GM18517 (cell line): ENCODE results near the gene KLHDC9.

Source experiments
- ATAC-seq: cut with Tn5 transposase; IDR thresholded peaks from one replicate; pipeline ENCODE4 v1.9.1; 2021; ENCODE audit warnings: mild to moderate bottlenecking, moderate library complexity; ENCODE audit not compliant: unreplicated experiment

The KLHDC9 gene

DNA sequence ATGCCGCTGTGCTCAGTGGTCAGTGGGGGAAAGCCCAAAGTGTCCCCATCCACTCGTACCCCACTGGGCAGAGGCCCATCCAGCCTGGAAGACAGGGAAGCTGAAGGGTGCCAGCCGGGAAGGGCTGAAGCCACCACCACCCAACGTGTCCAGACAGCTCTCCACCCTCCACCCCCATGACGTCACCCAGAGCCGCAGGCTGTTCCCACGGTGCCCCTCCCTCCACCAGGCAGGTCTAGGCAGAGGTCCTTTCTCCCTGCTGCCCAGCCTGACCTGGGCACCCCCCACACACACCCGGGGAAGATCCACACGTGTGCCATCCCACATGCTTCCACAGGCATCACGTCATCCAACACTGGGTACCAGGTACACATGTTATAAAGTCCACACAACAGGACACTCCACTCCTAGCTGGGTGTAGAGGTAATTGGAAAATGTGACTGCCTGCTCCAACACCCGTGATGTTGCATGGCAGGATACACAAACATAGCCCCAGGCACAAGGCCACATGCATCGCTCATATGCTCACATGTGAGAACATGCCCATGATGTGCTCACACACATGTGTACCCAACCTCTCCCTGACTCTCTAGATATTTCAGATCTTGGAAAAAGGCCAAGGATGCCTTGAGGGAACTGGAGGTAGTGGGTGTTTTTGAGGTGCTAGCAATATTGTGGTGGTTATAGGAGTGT lies 23.3 kb upstream of the KLHDC9 start:
- no peak for ATAC-seq

GRCh38 chr1:161076410-161076809 lies 21.8 kb upstream of the KLHDC9 start:
- ATAC-seq = no peak

GRCh38 chr1:161077426-161077825 lies 20.7 kb upstream of the KLHDC9 start:
- ATAC-seq = no peak

DNA sequence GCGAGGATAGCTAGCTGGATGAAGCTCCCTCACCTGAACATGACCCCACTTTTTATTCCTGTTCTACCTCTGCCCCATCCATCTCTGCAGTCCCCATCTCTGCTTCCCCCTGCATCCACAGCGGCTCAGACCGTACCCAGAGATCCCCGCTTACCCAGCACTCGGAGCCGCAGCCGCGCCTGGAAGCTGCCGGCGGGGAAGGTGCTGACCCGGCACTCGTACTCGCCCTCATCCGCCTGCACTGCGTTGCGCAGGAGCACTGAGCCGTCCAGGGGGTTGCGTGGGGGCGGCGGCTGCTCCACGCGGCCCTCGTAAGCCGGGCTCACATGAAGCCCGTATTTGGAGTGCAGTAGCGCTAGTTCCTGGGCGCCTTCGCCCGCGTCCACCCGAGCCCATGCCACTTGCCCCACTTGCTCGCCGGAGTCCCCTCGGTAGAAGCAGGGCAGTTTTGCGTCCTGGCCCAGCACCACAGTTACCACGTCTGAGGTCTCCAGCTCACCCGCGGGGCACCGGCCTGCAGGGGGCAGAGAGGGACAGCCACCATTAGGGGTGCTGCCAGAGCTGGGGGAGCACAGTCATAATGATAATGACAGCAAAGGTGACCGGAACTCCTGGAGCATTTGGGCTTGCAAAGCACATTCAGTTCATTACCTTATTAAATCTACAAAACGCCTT lies 18.6 kb upstream of the KLHDC9 start:
- ATAC-seq = no peak

DNA sequence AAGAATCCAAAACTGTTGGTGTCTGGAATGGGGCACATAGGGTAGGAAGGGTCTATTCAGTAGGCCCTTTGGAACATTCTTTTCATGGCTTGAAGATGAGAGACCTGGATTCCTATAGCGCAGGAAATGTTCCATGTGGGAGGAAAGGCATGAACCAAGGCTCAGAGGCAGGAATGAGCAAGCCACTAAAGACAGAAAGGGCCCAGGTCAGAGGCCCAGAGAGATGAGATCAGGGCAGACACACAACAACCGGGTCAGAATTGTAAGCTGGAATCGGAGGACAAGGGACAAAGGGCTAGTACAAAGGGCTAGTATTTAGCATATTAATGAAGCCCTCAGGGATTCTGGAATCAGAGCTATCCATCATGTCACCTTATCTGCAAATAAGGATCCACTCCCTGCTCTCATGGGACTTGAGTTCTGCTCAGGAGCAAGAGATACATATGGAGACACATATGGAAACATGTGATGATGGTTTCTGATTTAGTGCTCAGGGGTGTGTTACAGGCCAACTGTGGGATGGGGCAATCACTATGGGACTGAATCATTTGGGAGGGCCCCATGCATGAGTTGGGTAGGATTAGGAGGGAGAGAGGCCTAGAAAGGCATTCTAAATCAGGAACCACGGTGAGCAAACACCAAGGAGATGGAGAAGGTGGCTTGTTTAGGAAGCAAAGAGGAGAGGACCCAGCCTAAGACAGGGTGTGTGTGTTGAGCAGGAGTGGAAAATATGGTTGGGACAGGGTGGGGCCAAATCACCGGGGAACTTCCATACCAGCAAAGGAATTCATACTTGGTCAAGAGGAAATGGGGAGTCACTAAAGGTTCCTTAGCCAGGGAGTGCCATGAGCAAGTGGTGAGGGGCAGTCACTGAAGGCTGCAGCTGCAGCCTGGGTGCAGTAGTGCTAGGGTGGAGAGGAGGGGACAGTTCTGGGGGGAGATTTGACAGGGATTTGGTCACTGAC lies 17.4 kb upstream of the KLHDC9 start:
- no peak for ATAC-seq

- no peak for ATAC-seq
Observed at GRCh38 chr1:161081519-161081918, 16.6 kb upstream of the KLHDC9 start.

DNA sequence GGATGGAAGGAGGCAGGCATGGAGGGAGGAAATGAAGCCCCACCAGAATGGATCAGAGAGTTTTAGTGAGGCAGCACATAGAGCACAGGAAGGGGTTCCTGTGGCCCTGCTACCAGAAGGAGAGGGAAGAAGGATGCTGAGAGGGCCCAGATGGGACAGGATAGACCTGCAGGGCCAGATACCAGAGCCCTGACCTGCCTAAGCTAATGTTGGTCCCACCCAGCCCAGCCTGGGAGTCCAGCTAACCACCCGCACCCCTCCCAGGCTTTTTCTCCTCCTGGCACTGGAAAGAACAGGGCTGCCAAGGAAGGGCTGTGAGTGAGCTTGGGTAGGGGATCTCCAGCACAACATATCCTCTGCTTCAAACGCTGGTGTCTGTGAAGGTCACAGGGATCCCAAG lies 15.7 kb upstream of the KLHDC9 start:
- no peak for ATAC-seq

GRCh38 chr1:161082996-161083747 lies 15.0 kb upstream of the KLHDC9 start:
- ATAC-seq = no peak

DNA sequence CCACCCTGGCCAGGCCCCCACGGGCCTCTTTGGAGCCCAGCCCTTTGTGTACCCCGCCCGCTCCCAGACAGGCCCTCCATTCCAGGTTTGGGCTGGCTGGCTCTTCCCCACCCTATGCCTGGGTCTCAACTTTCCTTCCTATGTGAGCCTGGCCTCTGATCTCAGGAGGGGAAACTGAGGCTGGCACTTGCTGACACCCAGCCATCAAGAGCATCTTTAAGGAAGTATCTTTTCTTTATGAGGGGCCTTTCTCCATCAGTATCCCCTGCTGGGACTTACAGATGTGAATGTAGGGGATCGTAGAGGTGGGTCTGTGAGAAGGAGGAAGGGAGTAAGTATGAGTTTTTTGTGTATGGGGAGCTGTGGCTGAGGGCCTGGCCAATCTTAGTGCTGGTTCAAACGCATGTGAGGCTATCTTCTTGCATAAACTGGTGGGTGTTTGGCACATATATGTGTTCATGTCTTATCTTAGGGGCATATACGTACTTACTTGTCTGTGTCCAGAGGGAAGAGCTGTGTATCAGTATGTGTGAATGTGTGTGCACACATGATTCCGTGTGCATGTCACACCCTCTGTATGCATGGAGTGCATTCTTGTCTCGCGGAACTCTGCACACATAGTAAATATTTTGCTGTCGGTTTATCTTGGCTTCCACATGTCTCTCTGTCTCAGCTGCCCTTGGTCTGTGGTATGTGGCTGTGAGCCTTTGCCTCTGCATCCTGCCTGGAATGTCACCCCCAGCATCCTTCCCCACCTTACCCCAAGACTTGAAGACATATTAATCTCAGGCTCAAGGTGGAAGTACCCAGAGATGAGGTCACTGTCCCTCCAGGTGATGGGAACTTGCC lies 14.2 kb upstream of the KLHDC9 start:
- ATAC-seq = no peak

- no peak for ATAC-seq
Observed at GRCh38 chr1:161084597-161084988, 13.6 kb upstream of the KLHDC9 start.

- ATAC-seq = no peak
Observed at GRCh38 chr1:161085165-161085564, 13.0 kb upstream of the KLHDC9 start.

DNA sequence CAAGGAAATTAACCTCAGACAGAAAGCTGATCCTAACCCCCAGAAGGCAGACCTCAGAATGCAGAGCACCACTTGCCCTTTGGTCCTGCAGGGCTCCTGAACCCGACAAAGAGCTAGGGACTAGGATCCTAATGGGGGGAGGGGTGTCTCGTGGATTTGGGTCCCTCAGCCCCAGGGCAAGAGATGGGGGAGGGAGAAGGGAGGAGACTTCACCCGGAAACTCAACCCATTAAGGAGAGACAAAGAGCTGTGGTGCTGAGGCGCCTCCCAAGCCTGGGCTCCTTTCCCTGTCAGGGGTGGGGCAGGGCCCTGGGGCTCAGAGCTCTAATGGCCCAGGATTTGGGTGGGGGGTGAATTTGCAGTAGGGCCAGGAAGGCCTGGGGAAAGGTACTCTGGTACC lies 11.7 kb upstream of the KLHDC9 start:
- ATAC-seq = no peak

DNA sequence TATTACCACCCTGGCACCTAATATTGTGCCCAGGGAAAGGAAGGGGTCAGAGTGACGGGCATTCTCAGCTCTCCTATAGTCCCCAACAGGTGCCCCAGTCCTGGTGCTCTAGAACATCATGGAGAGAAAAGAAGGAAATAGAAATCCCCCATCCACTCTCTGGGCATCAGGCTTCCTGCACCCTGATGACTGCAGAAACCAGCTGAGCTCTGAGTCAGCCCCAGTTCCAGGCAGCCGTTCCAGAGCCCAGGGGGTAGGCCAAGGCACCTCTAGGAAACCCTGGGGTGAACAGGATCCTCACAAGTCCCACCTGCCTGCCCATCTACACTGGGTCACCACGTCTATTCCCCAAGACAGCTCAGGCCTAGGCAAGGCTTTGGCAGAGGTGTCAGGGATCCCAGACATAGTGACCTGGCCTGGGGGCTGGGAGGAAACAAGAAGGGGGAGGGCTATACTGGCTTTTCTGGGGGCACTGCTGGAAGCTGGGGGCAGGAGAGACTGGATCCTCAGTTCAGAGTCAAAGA lies 9.5 kb upstream of the KLHDC9 start:
- no peak for ATAC-seq

DNA sequence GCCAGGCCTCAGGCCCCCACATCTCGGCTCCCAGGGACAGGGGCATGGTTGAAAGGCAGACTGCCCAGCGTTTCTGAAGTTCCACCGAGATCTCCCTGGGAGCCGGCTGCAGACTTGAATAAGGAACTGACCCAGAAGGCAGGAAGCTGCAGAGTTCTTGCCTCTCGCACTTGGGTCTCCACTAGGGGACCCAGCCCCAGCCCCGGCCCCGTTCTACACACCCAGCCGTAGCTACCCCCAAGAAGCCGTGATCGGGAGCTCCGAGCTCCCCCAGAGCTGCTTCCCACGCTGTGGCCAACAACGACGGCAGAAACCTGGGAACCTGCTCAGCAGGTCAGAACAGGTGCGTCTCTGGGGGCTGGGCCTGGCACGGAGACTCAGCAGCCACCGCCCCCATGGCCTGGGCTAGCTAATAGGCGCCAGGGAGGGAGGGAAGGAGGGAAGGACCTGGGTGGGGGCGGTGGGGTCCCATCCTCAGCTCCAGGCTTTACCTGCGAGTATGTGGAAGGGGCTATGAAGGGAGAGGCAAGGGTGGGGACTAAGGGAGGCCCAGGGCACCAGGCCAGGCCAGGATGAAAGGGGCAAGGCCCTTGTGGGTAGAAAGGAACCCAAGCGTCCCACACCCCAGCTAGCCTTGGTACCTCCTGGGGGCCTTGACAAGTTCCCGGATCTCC lies 8.8 kb upstream of the KLHDC9 start, which contains the start of gene NECTIN4:
Gene NECTIN4, minus strand, starts transcription at position 308 of the 674 bp plus-strand sequence. Its CDS starts 262 bp downstream, at position 46.
- ATAC-seq = no peak

- ATAC-seq = no peak
Observed at GRCh38 chr1:161089938-161090337, 8.2 kb upstream of the KLHDC9 start.

- ATAC-seq = no peak
Observed at GRCh38 chr1:161090617-161091016, 7.5 kb upstream of the KLHDC9 start.

DNA sequence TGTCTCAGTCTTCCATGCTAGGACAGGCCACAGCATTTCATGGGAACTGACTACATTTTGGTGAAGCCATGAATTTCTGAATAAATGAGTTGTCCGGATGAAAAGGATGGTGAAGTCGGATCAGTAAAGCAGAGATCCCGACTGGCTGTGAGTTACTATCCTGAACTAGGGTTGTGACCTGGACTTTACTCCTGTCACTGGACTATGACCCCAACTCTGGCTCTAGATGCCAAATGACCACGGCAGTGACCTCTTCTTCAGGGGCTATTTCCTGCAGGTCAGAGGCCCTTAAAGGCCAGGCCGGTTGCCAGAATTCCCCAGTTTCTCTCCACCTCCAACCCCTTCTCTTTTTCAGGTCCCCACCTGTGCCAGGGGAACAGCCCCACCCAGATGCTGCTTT lies 7.1 kb upstream of the KLHDC9 start:
- ATAC-seq = no peak

DNA sequence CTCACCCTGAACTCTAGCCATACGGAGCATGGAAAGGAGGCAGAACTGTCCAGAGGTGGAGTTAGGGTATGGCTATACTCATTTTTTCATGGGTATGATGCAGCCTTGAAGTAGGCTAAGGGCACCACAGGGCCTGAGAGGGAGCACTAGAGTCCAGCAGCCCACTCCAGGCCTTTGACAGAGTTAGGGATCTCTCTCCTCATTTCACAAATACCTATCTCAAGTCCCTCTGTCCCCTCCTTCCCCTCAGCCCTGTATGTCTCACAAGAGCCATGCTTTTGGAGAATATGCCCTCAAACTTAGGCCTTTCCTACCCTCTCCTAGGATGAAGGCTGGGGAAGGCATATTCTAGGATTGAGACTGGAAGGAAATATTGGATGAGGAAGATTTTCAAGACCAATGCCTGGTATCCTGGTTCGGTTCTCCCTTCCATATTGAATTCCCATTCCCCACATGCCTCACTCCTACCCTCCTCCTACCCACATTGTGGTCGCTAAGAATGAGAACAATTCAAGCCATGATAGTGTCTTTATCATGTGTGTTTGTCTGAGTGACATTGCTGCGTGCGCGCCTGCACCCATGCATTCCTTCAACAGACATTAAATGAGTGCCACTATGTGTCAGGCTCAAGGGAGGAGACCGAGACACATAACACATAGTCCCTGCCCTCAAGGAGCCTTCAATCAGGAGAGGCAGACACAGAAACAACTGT lies 6.2 kb upstream of the KLHDC9 start:
- ATAC-seq = no peak
